GM12874 (cell line): ENCODE measurements around the gene PODXL.

Experiments
- CTCF ChIP-seq: IDR thresholded peaks from 2 replicates; pipeline ENCODE4 v1.5.1; 2011; ENCODE audit warnings: low read depth, mild to moderate bottlenecking, control low read depth, low read length, moderate library complexity; ENCODE audit not compliant: insufficient read depth

The PODXL gene

GRCh38 chr7:131546126-131546525, 10.3 kb downstream of the PODXL start:
- TF ChIP-seq CTCF = no peak

- TF ChIP-seq CTCF = no peak
These were observed 11.8 kb downstream of the PODXL start for GRCh38 chr7:131544449-131545301.

GRCh38 chr7:131544021-131544420, 12.4 kb downstream of the PODXL start:
- no peak for TF ChIP-seq CTCF

- no peak for TF ChIP-seq CTCF
These were observed 13.1 kb downstream of the PODXL start for GRCh38 chr7:131543298-131543697.

- TF ChIP-seq CTCF = no peak
These were observed 15.8 kb downstream of the PODXL start for GRCh38 chr7:131540491-131541162.

GRCh38 chr7:131538813-131539179, 17.6 kb downstream of the PODXL start:
- no peak for TF ChIP-seq CTCF

- TF ChIP-seq CTCF = no peak
These were observed 18.2 kb downstream of the PODXL start for GRCh38 chr7:131538071-131538812.
